GM23338 (cell line): ENCODE results near the gene INPPL1. TPM values are rescaled to one million over a fixed set of nuclear protein-coding genes. Genes with fewer than 3 reads are reported as not detected.

Source experiments
- ATAC-seq: fragments of 200-7000 bp; cut with Tn5 transposase; 3 replicates; pipeline ENCODE4 v1.9.1; 2020
- DNase-seq: peaks from one replicate; pipeline ENCODE4 v3.0.0-alpha.2; 2015; ENCODE audit warnings: low spot score
- H2AFZ ChIP-seq: fragments of 200-600 bp; sonication (generic); 2 replicates; pipeline ENCODE4 v1.8.0; 2016; ENCODE audit warnings: antibody characterized with exemption, mild to moderate bottlenecking, moderate library complexity
- H3F3A ChIP-seq: fragments of 200-600 bp; sonication (generic); replicated peaks from 2 replicates; pipeline ENCODE4 v1.8.0; 2017; ENCODE audit warnings: antibody characterized with exemption, mixed run types, low read depth
- H3K27ac ChIP-seq: fragments of 200-600 bp; sonication (generic); 2 replicates; pipeline ENCODE4 v1.6.1; 2016; ENCODE audit warnings: low read depth
- H3K27me3 ChIP-seq: fragments of 200-600 bp; sonication (generic); 2 replicates; pipeline ENCODE4 v1.8.0; 2016; ENCODE audit warnings: mild to moderate bottlenecking, mixed run types, moderate library complexity; ENCODE audit not compliant: insufficient read depth
- H3K36me3 ChIP-seq: fragments of 200-600 bp; sonication (generic); 2 replicates; pipeline ENCODE4 v1.8.0; 2016; ENCODE audit warnings: mild to moderate bottlenecking; ENCODE audit not compliant: insufficient read depth
- H3K4me1 ChIP-seq: fragments of 200-600 bp; sonication (generic); 2 replicates; pipeline ENCODE4 v1.8.0; 2016; ENCODE audit warnings: mild to moderate bottlenecking, moderate library complexity; ENCODE audit not compliant: insufficient read depth
- H3K4me2 ChIP-seq: fragments of 200-600 bp; sonication (generic); 2 replicates; pipeline ENCODE4 v1.7.1; 2017; ENCODE audit warnings: mixed run types
- H3K4me3 ChIP-seq: fragments of 200-600 bp; sonication (generic); 2 replicates; pipeline ENCODE4 v1.6.1; 2016; ENCODE audit warnings: mixed run types
- H3K79me2 ChIP-seq: fragments of 200-600 bp; sonication (generic); replicated peaks from 2 replicates; pipeline ENCODE4 v1.8.0; 2017; ENCODE audit warnings: mild to moderate bottlenecking; ENCODE audit not compliant: insufficient read depth
- H3K9me2 ChIP-seq: fragments of 200-600 bp; sonication (generic); 2 replicates; pipeline ENCODE4 v1.8.0; 2017; ENCODE audit not compliant: insufficient read depth
- H4K20me1 ChIP-seq: fragments of 200-600 bp; sonication (generic); replicated peaks from 2 replicates; pipeline ENCODE4 v1.8.0; 2017; ENCODE audit warnings: mild to moderate bottlenecking; ENCODE audit not compliant: insufficient read depth
- H3K27ac Mint-ChIP-seq: 2 replicates; pipeline ENCODE4 v1.8.0; 2020; ENCODE audit warnings: inconsistent platforms, mild to moderate bottlenecking, moderate library complexity, mixed read lengths
- H3K27me3 Mint-ChIP-seq: 3 replicates; pipeline ENCODE4 v1.8.0; 2022; ENCODE audit warnings: low read depth, mild to moderate bottlenecking, moderate library complexity, mixed read lengths, inconsistent platforms; ENCODE audit not compliant: insufficient read depth, poor library complexity
- H3K36me3 Mint-ChIP-seq: 3 replicates; pipeline ENCODE4 v1.8.0; 2021; ENCODE audit warnings: low read depth, mild to moderate bottlenecking, inconsistent platforms, moderate library complexity, mixed read lengths
- H3K4me1 Mint-ChIP-seq: 3 replicates; pipeline ENCODE4 v1.8.0; 2020; ENCODE audit warnings: mild to moderate bottlenecking, inconsistent platforms, mixed read lengths
- H3K4me3 Mint-ChIP-seq: 3 replicates; pipeline ENCODE4 v1.8.0; 2021; ENCODE audit warnings: moderate library complexity, mild to moderate bottlenecking, inconsistent platforms, mixed read lengths
- H3K9me3 Mint-ChIP-seq: 3 replicates; pipeline ENCODE4 v1.8.0; 2020; ENCODE audit warnings: moderate library complexity, mild to moderate bottlenecking, inconsistent platforms, mixed read lengths
- CTCF ChIP-seq, 2 experiments: fragments of 200-600 bp in 1 of 2; sonication (generic) in 1 of 2; conservative IDR thresholded peaks; 2 replicates each; pipeline versions ENCODE4 v1.5.1 to v1.6.1; 2016 to 2017; ENCODE audit warnings: antibody characterized with exemption in 2 of 2, low read depth in 2 of 2, mild to moderate bottlenecking in 2 of 2, moderate library complexity in 1 of 2
- EZH2phosphoT487 ChIP-seq: fragments of 200-600 bp; sonication (generic); IDR thresholded peaks from one replicate; pipeline ENCODE4 v1.8.1; 2018; ENCODE audit warnings: antibody characterized with exemption; ENCODE audit not compliant: unreplicated experiment
- NANOG ChIP-seq: IDR thresholded peaks from 2 replicates; pipeline ENCODE4 v1.6.1; 2016; ENCODE audit warnings: antibody characterized with exemption, borderline replicate concordance
- POLR2AphosphoS5 ChIP-seq: IDR thresholded peaks from 2 replicates; pipeline ENCODE4 v1.6.1; 2016; ENCODE audit warnings: antibody characterized with exemption, low read depth
- STAT1 ChIP-seq: IDR thresholded peaks from one replicate; pipeline ENCODE4 v1.6.1; 2016; ENCODE audit warnings: antibody characterized with exemption; ENCODE audit not compliant: unreplicated experiment
- ZNF331 ChIP-seq: fragments of 250-450 bp; sonication (Bioruptor Pico); IDR thresholded peaks from 2 replicates; pipeline ENCODE4 v1.5.0; 2020; ENCODE audit warnings: low read depth, mild to moderate bottlenecking, moderate library complexity
- polyA plus RNA-seq: library from polyadenylated mRNA; unstranded; fragments of >200 nt; fragmentation: Nextera tagmentation; extraction: Ambion mirVana; gene quantifications from 2 replicates; pipeline ENCODE4 v1.2.1, GENCODE V29; 2016
- total RNA-seq: library from RNA; depleted of rRNA; stranded (reverse); fragments of >200 nt; shearing (Covaris generic); gene quantifications from 2 replicates; pipeline ENCODE4 v1.2.3, GENCODE V29; 2014
- TF ChIP-seq, protein P1 (sequence below): fragments of 250-450 bp; sonication (Bioruptor Pico); IDR thresholded peaks from 2 replicates; pipeline ENCODE4 v1.5.0; 2020; ENCODE audit warnings: mild to moderate bottlenecking, moderate library complexity
- TF ChIP-seq, protein P2 (sequence below): IDR thresholded peaks from 2 replicates; pipeline ENCODE4 v1.6.1; 2016; ENCODE audit warnings: antibody characterized with exemption

Gene INPPL1
- total and polyA plus RNA-seq, 2 experiments from 2014 or later: 21.5 to 54.7 TPM

DNA sequence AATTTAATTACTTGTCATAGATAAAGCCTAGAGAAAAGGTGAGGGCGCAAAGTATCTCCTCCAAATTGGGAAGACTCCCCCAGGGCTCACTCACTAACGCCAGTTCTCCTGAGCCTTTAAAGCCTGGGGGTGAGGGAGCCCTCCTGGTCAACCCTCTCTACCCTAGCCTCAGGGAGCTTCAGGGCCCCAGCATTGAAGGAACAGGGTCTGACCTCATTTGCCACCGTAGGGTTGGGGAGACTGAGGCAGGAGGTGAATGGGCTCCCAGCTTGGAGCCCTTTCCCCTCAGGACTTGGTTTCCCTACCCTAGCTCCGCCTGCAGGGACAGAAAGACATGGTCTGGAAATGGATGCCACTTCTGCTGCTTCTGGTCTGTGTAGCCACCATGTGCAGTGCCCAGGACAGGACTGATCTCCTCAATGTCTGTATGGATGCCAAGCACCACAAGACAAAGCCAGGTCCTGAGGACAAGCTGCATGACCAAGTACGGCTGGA, 6.3 kb upstream of the INPPL1 start (continued):
- TF ChIP-seq, protein P1, sequence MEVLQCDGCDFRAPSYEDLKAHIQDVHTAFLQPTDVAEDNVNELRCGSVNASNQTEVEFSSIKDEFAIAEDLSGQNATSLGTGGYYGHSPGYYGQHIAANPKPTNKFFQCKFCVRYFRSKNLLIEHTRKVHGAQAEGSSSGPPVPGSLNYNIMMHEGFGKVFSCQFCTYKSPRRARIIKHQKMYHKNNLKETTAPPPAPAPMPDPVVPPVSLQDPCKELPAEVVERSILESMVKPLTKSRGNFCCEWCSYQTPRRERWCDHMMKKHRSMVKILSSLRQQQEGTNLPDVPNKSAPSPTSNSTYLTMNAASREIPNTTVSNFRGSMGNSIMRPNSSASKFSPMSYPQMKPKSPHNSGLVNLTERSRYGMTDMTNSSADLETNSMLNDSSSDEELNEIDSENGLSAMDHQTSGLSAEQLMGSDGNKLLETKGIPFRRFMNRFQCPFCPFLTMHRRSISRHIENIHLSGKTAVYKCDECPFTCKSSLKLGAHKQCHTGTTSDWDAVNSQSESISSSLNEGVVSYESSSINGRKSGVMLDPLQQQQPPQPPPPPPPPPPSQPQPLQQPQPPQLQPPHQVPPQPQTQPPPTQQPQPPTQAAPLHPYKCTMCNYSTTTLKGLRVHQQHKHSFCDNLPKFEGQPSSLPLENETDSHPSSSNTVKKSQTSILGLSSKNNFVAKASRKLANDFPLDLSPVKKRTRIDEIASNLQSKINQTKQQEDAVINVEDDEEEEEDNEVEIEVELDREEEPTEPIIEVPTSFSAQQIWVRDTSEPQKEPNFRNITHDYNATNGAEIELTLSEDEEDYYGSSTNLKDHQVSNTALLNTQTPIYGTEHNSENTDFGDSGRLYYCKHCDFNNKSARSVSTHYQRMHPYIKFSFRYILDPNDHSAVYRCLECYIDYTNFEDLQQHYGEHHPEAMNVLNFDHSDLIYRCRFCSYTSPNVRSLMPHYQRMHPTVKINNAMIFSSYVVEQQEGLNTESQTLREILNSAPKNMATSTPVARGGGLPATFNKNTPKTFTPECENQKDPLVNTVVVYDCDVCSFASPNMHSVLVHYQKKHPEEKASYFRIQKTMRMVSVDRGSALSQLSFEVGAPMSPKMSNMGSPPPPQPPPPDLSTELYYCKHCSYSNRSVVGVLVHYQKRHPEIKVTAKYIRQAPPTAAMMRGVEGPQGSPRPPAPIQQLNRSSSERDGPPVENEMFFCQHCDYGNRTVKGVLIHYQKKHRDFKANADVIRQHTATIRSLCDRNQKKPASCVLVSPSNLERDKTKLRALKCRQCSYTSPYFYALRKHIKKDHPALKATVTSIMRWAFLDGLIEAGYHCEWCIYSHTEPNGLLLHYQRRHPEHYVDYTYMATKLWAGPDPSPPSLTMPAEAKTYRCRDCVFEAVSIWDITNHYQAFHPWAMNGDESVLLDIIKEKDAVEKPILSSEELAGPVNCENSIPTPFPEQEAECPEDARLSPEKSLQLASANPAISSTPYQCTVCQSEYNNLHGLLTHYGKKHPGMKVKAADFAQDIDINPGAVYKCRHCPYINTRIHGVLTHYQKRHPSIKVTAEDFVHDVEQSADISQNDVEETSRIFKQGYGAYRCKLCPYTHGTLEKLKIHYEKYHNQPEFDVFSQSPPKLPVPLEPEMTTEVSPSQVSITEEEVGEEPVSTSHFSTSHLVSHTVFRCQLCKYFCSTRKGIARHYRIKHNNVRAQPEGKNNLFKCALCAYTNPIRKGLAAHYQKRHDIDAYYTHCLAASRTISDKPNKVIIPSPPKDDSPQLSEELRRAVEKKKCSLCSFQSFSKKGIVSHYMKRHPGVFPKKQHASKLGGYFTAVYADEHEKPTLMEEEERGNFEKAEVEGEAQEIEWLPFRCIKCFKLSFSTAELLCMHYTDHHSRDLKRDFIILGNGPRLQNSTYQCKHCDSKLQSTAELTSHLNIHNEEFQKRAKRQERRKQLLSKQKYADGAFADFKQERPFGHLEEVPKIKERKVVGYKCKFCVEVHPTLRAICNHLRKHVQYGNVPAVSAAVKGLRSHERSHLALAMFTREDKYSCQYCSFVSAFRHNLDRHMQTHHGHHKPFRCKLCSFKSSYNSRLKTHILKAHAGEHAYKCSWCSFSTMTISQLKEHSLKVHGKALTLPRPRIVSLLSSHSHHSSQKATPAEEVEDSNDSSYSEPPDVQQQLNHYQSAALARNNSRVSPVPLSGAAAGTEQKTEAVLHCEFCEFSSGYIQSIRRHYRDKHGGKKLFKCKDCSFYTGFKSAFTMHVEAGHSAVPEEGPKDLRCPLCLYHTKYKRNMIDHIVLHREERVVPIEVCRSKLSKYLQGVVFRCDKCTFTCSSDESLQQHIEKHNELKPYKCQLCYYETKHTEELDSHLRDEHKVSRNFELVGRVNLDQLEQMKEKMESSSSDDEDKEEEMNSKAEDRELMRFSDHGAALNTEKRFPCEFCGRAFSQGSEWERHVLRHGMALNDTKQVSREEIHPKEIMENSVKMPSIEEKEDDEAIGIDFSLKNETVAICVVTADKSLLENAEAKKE (CRISPR knock-in tag): no peak

DNA sequence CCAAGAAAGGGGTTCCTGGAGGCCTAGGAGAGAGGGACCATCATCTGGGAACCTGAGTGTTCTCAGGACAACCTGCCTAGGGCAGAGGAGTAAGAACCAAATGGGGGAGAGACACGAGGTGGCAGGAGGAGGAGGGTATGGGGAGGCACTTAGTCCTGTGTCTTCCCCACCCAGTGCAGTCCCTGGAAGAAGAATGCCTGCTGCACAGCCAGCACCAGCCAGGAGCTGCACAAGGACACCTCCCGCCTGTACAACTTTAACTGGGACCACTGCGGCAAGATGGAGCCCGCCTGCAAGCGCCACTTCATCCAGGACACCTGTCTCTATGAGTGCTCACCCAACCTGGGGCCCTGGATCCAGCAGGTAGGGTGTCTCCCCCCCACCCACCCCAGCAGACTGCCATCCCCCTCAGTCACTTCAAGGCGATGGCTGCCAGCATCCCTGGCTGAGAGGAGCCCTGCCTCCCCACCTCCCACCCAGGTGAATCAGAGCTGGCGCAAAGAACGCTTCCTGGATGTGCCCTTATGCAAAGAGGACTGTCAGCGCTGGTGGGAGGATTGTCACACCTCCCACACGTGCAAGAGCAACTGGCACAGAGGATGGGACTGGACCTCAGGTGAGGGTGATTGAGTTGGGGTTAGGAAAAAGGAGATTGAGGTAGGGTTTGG, 3.7 kb upstream of the INPPL1 start:
- DNase-seq (no peak), ATAC-seq (no peak)
- Mint-ChIP-seq H3K4me1 (peaks cover 15% of the 10 kb centered on the region), H3K27me3 (peaks cover 26% of the 10 kb centered on the region), H3K4me3 (no peak overlapping the region; the same call in 2 of the 3 replicates), H3K36me3 (no peaks in the 10 kb centered on the region; the same call in 2 of the 3 replicates), H3K9me3 (no peaks in the 10 kb centered on the region), H3K27ac (no peak overlapping the region)
- Histone ChIP-seq H3F3A (peaks cover 2% of the 10 kb centered on the region; the same call in 1 of the 2 replicates), H4K20me1 (no peaks in the 10 kb centered on the region), H3K9me2 (no peaks in the 10 kb centered on the region), H3K4me3 (no peak overlapping the region), H3K27me3 (peaks cover 13% of the 10 kb centered on the region; the same call in 1 of the 2 replicates), H2AFZ (peak overlapping the region; percentile 69; the same call in 1 of the 2 replicates), H3K36me3 (no peaks in the 10 kb centered on the region), H3K4me1 (peaks cover 16% of the 10 kb centered on the region), H3K27ac (no peak overlapping the region), H3K79me2 (peaks cover 9% of the 10 kb centered on the region), H3K4me2 (no peak overlapping the region)
- TF ChIP-seq NANOG (no peak), STAT1 (no peak), EZH2phosphoT487 (no peak), ZNF331 (CRISPR knock-in tag) (no peak), CTCF (conservative IDR thresholded peaks at IDR 0.05; ENCODE audit: low read depth in 2 of 2) (no peak), POLR2AphosphoS5 (no peak)
- TF ChIP-seq, protein P2, sequence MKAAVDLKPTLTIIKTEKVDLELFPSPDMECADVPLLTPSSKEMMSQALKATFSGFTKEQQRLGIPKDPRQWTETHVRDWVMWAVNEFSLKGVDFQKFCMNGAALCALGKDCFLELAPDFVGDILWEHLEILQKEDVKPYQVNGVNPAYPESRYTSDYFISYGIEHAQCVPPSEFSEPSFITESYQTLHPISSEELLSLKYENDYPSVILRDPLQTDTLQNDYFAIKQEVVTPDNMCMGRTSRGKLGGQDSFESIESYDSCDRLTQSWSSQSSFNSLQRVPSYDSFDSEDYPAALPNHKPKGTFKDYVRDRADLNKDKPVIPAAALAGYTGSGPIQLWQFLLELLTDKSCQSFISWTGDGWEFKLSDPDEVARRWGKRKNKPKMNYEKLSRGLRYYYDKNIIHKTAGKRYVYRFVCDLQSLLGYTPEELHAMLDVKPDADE: no peak
